Measurements from ENCODE around the gene ERVW-1. TPM values are rescaled to one million over a fixed set of nuclear protein-coding genes. Genes with fewer than 3 reads are reported as not detected.

The ERVW-1 gene
- total and polyA plus RNA-seq, 2 of the 13 experiments (the other 11 are each of a cell fraction or from before 2014, with no cell fraction given), result not detected

DNA sequence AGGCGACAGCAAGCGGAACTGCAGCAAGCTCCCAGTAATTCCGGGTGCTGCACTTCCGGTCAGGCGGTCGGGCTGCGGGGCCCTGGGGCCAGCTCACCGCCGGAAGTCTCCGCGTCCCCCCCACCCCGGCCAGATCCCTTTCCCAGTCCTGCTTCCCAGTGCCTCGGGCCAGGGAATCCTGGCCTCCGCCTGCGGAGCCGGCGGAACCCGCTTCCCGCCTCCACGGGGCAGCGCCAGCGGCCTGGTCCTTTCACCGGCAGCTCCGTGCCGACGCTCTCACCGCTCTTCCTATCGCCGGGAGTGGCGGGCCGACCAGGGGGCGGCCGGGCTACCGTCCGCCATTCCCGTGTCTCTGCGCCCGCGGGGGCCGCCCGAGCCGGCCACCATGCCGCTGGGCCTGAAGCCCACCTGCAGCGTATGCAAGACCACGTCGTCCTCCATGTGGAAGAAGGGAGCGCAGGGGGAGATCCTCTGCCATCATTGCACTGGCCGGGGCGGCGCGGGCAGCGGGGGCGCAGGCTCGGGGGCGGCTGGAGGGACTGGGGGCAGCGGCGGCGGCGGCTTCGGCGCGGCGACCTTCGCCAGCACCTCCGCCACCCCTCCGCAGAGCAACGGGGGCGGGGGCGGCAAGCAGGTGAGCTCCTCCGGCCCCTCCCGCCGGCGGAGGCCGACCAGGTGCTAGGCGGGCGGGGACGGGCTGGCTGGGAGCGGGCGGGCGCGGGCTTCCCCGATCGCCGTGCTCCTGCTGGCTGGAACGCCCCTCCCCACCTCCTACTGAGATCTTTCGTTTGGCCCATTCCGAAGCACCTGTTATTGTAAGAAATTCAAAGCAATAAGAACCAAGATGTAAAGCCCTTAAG lies 30.2 kb downstream of the ERVW-1 start, which contains the start of gene GATAD1 (continued):
- TF ChIP-seq, protein P1, sequence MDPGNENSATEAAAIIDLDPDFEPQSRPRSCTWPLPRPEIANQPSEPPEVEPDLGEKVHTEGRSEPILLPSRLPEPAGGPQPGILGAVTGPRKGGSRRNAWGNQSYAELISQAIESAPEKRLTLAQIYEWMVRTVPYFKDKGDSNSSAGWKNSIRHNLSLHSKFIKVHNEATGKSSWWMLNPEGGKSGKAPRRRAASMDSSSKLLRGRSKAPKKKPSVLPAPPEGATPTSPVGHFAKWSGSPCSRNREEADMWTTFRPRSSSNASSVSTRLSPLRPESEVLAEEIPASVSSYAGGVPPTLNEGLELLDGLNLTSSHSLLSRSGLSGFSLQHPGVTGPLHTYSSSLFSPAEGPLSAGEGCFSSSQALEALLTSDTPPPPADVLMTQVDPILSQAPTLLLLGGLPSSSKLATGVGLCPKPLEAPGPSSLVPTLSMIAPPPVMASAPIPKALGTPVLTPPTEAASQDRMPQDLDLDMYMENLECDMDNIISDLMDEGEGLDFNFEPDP (CRISPR knock-in tag; conservative IDR thresholded peaks at IDR 0.05), result no peak
- TF ChIP-seq ZNF441 (CRISPR knock-in tag; IDR thresholded peaks at IDR 0.05; ENCODE audit: borderline replicate concordance) (peak; percentile 57; the same call in 1 of the 2 replicates), ARNT2 (CRISPR knock-in tag; IDR thresholded peaks at IDR 0.05; ENCODE audit: low read depth) (0 out of 2 replicates have a peak, but pooled peaks have one; percentile 28), ZNF124 (CRISPR knock-in tag; IDR thresholded peaks at IDR 0.05) (peak; percentile 85), XBP1 (CRISPR knock-in tag; IDR thresholded peaks at IDR 0.05) (no peak), ZNF207 (IDR thresholded peaks at IDR 0.05; ENCODE audit: borderline replicate concordance) (no peak), THYN1 (CRISPR knock-in tag; IDR thresholded peaks at IDR 0.05; ENCODE audit: borderline replicate concordance, low read depth) (no peak), ZNF746 (CRISPR knock-in tag; IDR thresholded peaks at IDR 0.05) (no peak), KDM2A (CRISPR knock-in tag; IDR thresholded peaks at IDR 0.05; ENCODE audit: borderline replicate concordance, low read depth) (peak; percentile 86), ZNF75D (CRISPR knock-in tag; IDR thresholded peaks at IDR 0.05; ENCODE audit: borderline replicate concordance) (no peak), PHF20 (CRISPR knock-in tag; IDR thresholded peaks at IDR 0.05) (peak; percentile 91)
- TF ChIP-seq, protein P2, sequence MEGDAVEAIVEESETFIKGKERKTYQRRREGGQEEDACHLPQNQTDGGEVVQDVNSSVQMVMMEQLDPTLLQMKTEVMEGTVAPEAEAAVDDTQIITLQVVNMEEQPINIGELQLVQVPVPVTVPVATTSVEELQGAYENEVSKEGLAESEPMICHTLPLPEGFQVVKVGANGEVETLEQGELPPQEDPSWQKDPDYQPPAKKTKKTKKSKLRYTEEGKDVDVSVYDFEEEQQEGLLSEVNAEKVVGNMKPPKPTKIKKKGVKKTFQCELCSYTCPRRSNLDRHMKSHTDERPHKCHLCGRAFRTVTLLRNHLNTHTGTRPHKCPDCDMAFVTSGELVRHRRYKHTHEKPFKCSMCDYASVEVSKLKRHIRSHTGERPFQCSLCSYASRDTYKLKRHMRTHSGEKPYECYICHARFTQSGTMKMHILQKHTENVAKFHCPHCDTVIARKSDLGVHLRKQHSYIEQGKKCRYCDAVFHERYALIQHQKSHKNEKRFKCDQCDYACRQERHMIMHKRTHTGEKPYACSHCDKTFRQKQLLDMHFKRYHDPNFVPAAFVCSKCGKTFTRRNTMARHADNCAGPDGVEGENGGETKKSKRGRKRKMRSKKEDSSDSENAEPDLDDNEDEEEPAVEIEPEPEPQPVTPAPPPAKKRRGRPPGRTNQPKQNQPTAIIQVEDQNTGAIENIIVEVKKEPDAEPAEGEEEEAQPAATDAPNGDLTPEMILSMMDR (CRISPR knock-in tag; IDR thresholded peaks at IDR 0.05), result peak; percentile 95
- TF ChIP-seq, protein P3, sequence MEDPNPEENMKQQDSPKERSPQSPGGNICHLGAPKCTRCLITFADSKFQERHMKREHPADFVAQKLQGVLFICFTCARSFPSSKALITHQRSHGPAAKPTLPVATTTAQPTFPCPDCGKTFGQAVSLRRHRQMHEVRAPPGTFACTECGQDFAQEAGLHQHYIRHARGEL (CRISPR knock-in tag; IDR thresholded peaks at IDR 0.05), result no peak
- TF ChIP-seq, protein P4, sequence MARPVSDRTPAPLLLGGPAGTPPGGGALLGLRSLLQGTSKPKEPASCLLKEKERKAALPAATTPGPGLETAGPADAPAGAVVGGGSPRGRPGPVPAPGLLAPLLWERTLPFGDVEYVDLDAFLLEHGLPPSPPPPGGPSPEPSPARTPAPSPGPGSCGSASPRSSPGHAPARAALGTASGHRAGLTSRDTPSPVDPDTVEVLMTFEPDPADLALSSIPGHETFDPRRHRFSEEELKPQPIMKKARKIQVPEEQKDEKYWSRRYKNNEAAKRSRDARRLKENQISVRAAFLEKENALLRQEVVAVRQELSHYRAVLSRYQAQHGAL (CRISPR knock-in tag; IDR thresholded peaks at IDR 0.05; ENCODE audit: not compliant biosample characterization), result no peak
- TF ChIP-seq, protein P5, sequence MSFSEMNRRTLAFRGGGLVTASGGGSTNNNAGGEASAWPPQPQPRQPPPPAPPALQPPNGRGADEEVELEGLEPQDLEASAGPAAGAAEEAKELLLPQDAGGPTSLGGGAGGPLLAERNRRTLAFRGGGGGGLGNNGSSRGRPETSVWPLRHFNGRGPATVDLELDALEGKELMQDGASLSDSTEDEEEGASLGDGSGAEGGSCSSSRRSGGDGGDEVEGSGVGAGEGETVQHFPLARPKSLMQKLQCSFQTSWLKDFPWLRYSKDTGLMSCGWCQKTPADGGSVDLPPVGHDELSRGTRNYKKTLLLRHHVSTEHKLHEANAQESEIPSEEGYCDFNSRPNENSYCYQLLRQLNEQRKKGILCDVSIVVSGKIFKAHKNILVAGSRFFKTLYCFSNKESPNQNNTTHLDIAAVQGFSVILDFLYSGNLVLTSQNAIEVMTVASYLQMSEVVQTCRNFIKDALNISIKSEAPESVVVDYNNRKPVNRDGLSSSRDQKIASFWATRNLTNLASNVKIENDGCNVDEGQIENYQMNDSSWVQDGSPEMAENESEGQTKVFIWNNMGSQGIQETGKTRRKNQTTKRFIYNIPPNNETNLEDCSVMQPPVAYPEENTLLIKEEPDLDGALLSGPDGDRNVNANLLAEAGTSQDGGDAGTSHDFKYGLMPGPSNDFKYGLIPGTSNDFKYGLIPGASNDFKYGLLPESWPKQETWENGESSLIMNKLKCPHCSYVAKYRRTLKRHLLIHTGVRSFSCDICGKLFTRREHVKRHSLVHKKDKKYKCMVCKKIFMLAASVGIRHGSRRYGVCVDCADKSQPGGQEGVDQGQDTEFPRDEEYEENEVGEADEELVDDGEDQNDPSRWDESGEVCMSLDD (CRISPR knock-in tag; IDR thresholded peaks at IDR 0.05; ENCODE audit: borderline replicate concordance), result no peak
- TF ChIP-seq, protein P6, sequence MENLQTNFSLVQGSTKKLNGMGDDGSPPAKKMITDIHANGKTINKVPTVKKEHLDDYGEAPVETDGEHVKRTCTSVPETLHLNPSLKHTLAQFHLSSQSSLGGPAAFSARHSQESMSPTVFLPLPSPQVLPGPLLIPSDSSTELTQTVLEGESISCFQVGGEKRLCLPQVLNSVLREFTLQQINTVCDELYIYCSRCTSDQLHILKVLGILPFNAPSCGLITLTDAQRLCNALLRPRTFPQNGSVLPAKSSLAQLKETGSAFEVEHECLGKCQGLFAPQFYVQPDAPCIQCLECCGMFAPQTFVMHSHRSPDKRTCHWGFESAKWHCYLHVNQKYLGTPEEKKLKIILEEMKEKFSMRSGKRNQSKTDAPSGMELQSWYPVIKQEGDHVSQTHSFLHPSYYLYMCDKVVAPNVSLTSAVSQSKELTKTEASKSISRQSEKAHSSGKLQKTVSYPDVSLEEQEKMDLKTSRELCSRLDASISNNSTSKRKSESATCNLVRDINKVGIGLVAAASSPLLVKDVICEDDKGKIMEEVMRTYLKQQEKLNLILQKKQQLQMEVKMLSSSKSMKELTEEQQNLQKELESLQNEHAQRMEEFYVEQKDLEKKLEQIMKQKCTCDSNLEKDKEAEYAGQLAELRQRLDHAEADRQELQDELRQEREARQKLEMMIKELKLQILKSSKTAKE (CRISPR knock-in tag; IDR thresholded peaks at IDR 0.05; ENCODE audit: borderline replicate concordance), result no peak
- TF ChIP-seq, protein P7, sequence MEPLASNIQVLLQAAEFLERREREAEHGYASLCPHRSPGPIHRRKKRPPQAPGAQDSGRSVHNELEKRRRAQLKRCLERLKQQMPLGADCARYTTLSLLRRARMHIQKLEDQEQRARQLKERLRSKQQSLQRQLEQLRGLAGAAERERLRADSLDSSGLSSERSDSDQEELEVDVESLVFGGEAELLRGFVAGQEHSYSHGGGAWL (CRISPR knock-in tag; IDR thresholded peaks at IDR 0.05), result no peak
